SJSA1 (cell line): Measurements from ENCODE around the gene SRI. TPM values are rescaled to one million over a fixed set of nuclear protein-coding genes. Genes with fewer than 3 reads are reported as not detected.
"Not testable (repeated sequence)": the region's sequence is repeated elsewhere in the genome, so short reads cannot be mapped to it uniquely, and the experiment has no call there.

Experiments used
- DNase-seq, 2 experiments: peaks; one replicate each; pipeline ENCODE4 v3.0.0-alpha.2; 2015 to 2020; ENCODE audit warnings: low spot score in 2 of 2, low read depth in 1 of 2
- H3K27ac ChIP-seq: fragments of 250-450 bp; sonication (Bioruptor Pico); 2 replicates; pipeline ENCODE4 v1.5.1; 2020; ENCODE audit warnings: mild to moderate bottlenecking, moderate library complexity
- H3K27me3 ChIP-seq: fragments of 250-450 bp; sonication (Bioruptor Pico); replicated peaks from 2 replicates; pipeline ENCODE4 v1.5.1; 2020; ENCODE audit warnings: mild to moderate bottlenecking, moderate library complexity
- H3K36me3 ChIP-seq: fragments of 250-450 bp; sonication (Bioruptor Pico); 2 replicates; pipeline ENCODE4 v1.5.1; 2020; ENCODE audit warnings: mild to moderate bottlenecking
- H3K4me1 ChIP-seq: fragments of 250-450 bp; sonication (Bioruptor Pico); replicated peaks from 2 replicates; pipeline ENCODE4 v1.6.1; 2021; ENCODE audit warnings: mild to moderate bottlenecking
- H3K4me3 ChIP-seq: fragments of 250-450 bp; sonication (Bioruptor Pico); 2 replicates; pipeline ENCODE4 v1.5.1; 2020; ENCODE audit warnings: mild to moderate bottlenecking
- H3K9me3 ChIP-seq: fragments of 250-450 bp; sonication (Bioruptor Pico); replicated peaks from 2 replicates; pipeline ENCODE4 v1.5.1; 2020; ENCODE audit warnings: mild to moderate bottlenecking
- total RNA-seq: library from RNA; depleted of rRNA; stranded (reverse); fragments of >200 nt; shearing (Covaris generic); gene quantifications from 2 replicates; pipeline ENCODE4 v1.2.3, GENCODE V29; 2014

The SRI gene
- total RNA-seq, 1 experiment from 2014 or later, result 103 TPM

GRCh38 chr7:88200261-88200660 lies 19.6 kb downstream of the SRI start:
- DNase-seq, result no peak
- H3K27ac ChIP-seq, result no peak overlapping the region
- H3K4me1 ChIP-seq, result no peaks in the 10 kb centered on the region
- H3K36me3 ChIP-seq, result peaks cover 12% of the 10 kb centered on the region
- H3K4me3 ChIP-seq, result no peak overlapping the region
- no peaks in the 10 kb centered on the region for H3K9me3 ChIP-seq
- no peaks in the 10 kb centered on the region for H3K27me3 ChIP-seq

- Histone ChIP-seq H3K9me3 (no peaks in the 10 kb centered on the region), H3K4me1 (no peaks in the 10 kb centered on the region), H3K36me3 (no peaks in the 10 kb centered on the region), H3K27ac (no peak overlapping the region), H3K27me3 (no peaks in the 10 kb centered on the region), H3K4me3 (no peak overlapping the region)
- DNase-seq, result no peak
These were observed 27.9 kb downstream of the SRI start for GRCh38 chr7:88191911-88192310.

- no peaks in the 10 kb centered on the region for H3K36me3 ChIP-seq
These were observed 34.2 kb downstream of the SRI start for GRCh38 chr7:88185650-88186049.

GRCh38 chr7:88184848-88185304 lies 35.0 kb downstream of the SRI start:
- peak in 1 of 2 experiments; percentile 4 for DNase-seq
- Histone ChIP-seq H3K27ac (no peak overlapping the region), H3K9me3 (no peaks in the 10 kb centered on the region), H3K4me3 (no peak overlapping the region), H3K36me3 (no peaks in the 10 kb centered on the region), H3K4me1 (no peaks in the 10 kb centered on the region), H3K27me3 (no peaks in the 10 kb centered on the region)

More at GRCh38 chr7:88185650-88186049, 34.2 kb downstream of the SRI start:
- Histone ChIP-seq H3K4me1 (no peaks in the 10 kb centered on the region), H3K27me3 (no peaks in the 10 kb centered on the region), H3K27ac (no peak overlapping the region), H3K9me3 (no peaks in the 10 kb centered on the region), H3K4me3 (no peak overlapping the region)
- no peak for DNase-seq

GRCh38 chr7:88183051-88183450 lies 36.8 kb downstream of the SRI start:
- Histone ChIP-seq H3K4me1 (no peaks in the 10 kb centered on the region), H3K4me3 (no peak overlapping the region), H3K36me3 (no peaks in the 10 kb centered on the region), H3K27me3 (0 out of 2 replicates have a peak, but pooled peaks cover 2% of the 10 kb centered on the region), H3K27ac (no peak overlapping the region), H3K9me3 (no peaks in the 10 kb centered on the region)
- no peak for DNase-seq

GRCh38 chr7:88176190-88176589 lies 43.6 kb downstream of the SRI start:
- H3K27me3 ChIP-seq, result 0 out of 2 replicates have a peak, but pooled peaks cover 2% of the 10 kb centered on the region
- H3K9me3 ChIP-seq, result no peaks in the 10 kb centered on the region
- H3K36me3 ChIP-seq, result no peaks in the 10 kb centered on the region
- no peak overlapping the region for H3K4me3 ChIP-seq
- H3K4me1 ChIP-seq, result no peaks in the 10 kb centered on the region
- DNase-seq, result no peak
- no peak overlapping the region for H3K27ac ChIP-seq

GRCh38 chr7:88172842-88173241 lies 47.0 kb downstream of the SRI start:
- H3K9me3 ChIP-seq, result no peaks in the 10 kb centered on the region
- H3K27ac ChIP-seq, result no peak overlapping the region
- H3K4me3 ChIP-seq, result no peak overlapping the region
- no peaks in the 10 kb centered on the region for H3K36me3 ChIP-seq
- no peak for DNase-seq
- peaks cover 5% of the 10 kb centered on the region; the same call in 1 of the 2 replicates for H3K27me3 ChIP-seq
- no peaks in the 10 kb centered on the region for H3K4me1 ChIP-seq

- DNase-seq, result peak in 1 of 2 experiments; percentile 6
- Histone ChIP-seq H3K27ac (no peak overlapping the region), H3K9me3 (no peaks in the 10 kb centered on the region), H3K27me3 (peaks cover 5% of the 10 kb centered on the region; the same call in 1 of the 2 replicates), H3K4me1 (no peaks in the 10 kb centered on the region), H3K36me3 (no peaks in the 10 kb centered on the region), H3K4me3 (no peak overlapping the region)
These were observed 50.0 kb downstream of the SRI start for GRCh38 chr7:88169717-88170320.

GRCh38 chr7:88167721-88168120 lies 52.1 kb downstream of the SRI start:
- no peak for DNase-seq
- H3K27me3 ChIP-seq, result peaks cover 8% of the 10 kb centered on the region; the same call in 1 of the 2 replicates
- no peaks in the 10 kb centered on the region for H3K9me3 ChIP-seq
- no peak overlapping the region for H3K27ac ChIP-seq
- H3K4me3 ChIP-seq, result no peak overlapping the region
- no peaks in the 10 kb centered on the region for H3K36me3 ChIP-seq
- no peaks in the 10 kb centered on the region for H3K4me1 ChIP-seq

GRCh38 chr7:88167223-88167622 lies 52.6 kb downstream of the SRI start:
- Histone ChIP-seq H3K27ac (no peak overlapping the region), H3K27me3 (peaks cover 8% of the 10 kb centered on the region; the same call in 1 of the 2 replicates), H3K36me3 (no peaks in the 10 kb centered on the region), H3K4me3 (no peak overlapping the region), H3K9me3 (no peaks in the 10 kb centered on the region), H3K4me1 (no peaks in the 10 kb centered on the region)
- no peak for DNase-seq

- no peaks in the 10 kb centered on the region for H3K9me3 ChIP-seq
These were observed 54.1 kb downstream of the SRI start for GRCh38 chr7:88165697-88166096.

GRCh38 chr7:88159741-88160140 lies 60.1 kb downstream of the SRI start:
- H3K36me3 ChIP-seq, H3K27ac ChIP-seq, H3K27me3 ChIP-seq, H3K9me3 ChIP-seq, DNase-seq, H3K4me3 ChIP-seq, H3K4me1 ChIP-seq: not testable (repeated sequence)

More at GRCh38 chr7:88165697-88166096, 54.1 kb downstream of the SRI start:
- Histone ChIP-seq H3K27me3 (peaks cover 8% of the 10 kb centered on the region; the same call in 1 of the 2 replicates), H3K27ac (no peak overlapping the region), H3K4me3 (no peak overlapping the region), H3K4me1 (no peaks in the 10 kb centered on the region), H3K36me3 (no peaks in the 10 kb centered on the region)
- DNase-seq, result no peak

- Histone ChIP-seq H3K4me3 (no peak overlapping the region), H3K4me1 (no peaks in the 10 kb centered on the region), H3K27me3 (no peaks in the 10 kb centered on the region), H3K27ac (no peak overlapping the region), H3K9me3 (no peaks in the 10 kb centered on the region), H3K36me3 (no peaks in the 10 kb centered on the region)
- no peak for DNase-seq
These were observed 63.5 kb downstream of the SRI start for GRCh38 chr7:88156356-88156755.

- H3K27ac ChIP-seq, result no peak overlapping the region
- no peak for DNase-seq
- no peaks in the 10 kb centered on the region for H3K36me3 ChIP-seq
- no peak overlapping the region for H3K4me3 ChIP-seq
- no peaks in the 10 kb centered on the region for H3K4me1 ChIP-seq
- no peaks in the 10 kb centered on the region for H3K27me3 ChIP-seq
- no peaks in the 10 kb centered on the region for H3K9me3 ChIP-seq
These were observed 64.1 kb downstream of the SRI start for GRCh38 chr7:88155756-88156155.
